DOHH2 (cell line): ENCODE results near the gene LRRC10B.

ENCODE experiments used
- H3F3A ChIP-seq: fragments of 200-600 bp; sonication (generic), shearing (Covaris generic); 2 replicates; pipeline ENCODE4 v1.6.0; 2016; ENCODE audit warnings: antibody characterized with exemption, mild to moderate bottlenecking; ENCODE audit not compliant: control insufficient read depth, insufficient read depth
- H3K27ac ChIP-seq: fragments of 200-600 bp; sonication (generic); 2 replicates; pipeline ENCODE4 v1.5.1; 2014; ENCODE audit warnings: low read depth, mild to moderate bottlenecking, low read length, moderate library complexity
- H3K27me3 ChIP-seq: fragments of 200-600 bp; sonication (generic); 2 replicates; pipeline ENCODE4 v1.6.1; 2014; ENCODE audit warnings: mild to moderate bottlenecking, low read length, mixed read lengths; ENCODE audit not compliant: control insufficient read depth
- H3K36me3 ChIP-seq: fragments of 200-600 bp; sonication (generic); 2 replicates; pipeline ENCODE4 v1.6.1; 2014; ENCODE audit warnings: mild to moderate bottlenecking, low read length, moderate library complexity, mixed read lengths; ENCODE audit not compliant: control insufficient read depth
- H3K4me1 ChIP-seq: fragments of 200-600 bp; sonication (generic); 2 replicates; pipeline ENCODE4 v1.6.1; 2014; ENCODE audit warnings: mild to moderate bottlenecking, low read length, mixed read lengths; ENCODE audit not compliant: control insufficient read depth
- H3K4me2 ChIP-seq: fragments of 200-600 bp; sonication (generic); 2 replicates; pipeline ENCODE4 v1.6.0; 2014; ENCODE audit warnings: mild to moderate bottlenecking, low read length, moderate library complexity
- H3K4me3 ChIP-seq: fragments of 200-600 bp; sonication (generic); 2 replicates; pipeline ENCODE4 v1.5.1; 2014; ENCODE audit warnings: mild to moderate bottlenecking, low read length, mixed read lengths
- H3K79me2 ChIP-seq: fragments of 200-600 bp; sonication (generic); 2 replicates; pipeline ENCODE4 v1.6.1; 2014; ENCODE audit warnings: mild to moderate bottlenecking, low read length, mixed read lengths; ENCODE audit not compliant: control insufficient read depth
- H3K9me2 ChIP-seq: fragments of 200-600 bp; sonication (generic); replicated peaks from 2 replicates; pipeline ENCODE4 v1.6.1; 2014; ENCODE audit warnings: mild to moderate bottlenecking, low read length, mixed read lengths; ENCODE audit not compliant: control insufficient read depth
- H3K9me3 ChIP-seq: fragments of 200-600 bp; sonication (generic); 2 replicates; pipeline ENCODE4 v1.6.1; 2014; ENCODE audit warnings: antibody characterized with exemption, low read length, mixed read lengths; ENCODE audit not compliant: control insufficient read depth, insufficient read depth
- H4K20me1 ChIP-seq: fragments of 200-600 bp; sonication (generic); 2 replicates; pipeline ENCODE4 v1.6.0; 2014; ENCODE audit warnings: low read depth, mild to moderate bottlenecking, antibody characterized with exemption, low read length, moderate library complexity; ENCODE audit not compliant: control insufficient read depth, insufficient read depth
- CTCF ChIP-seq: fragments of 200-600 bp; sonication (generic); IDR thresholded peaks from one replicate; pipeline ENCODE4 v1.5.1; 2014; ENCODE audit warnings: antibody characterized with exemption, mild to moderate bottlenecking, low read depth, low read length; ENCODE audit not compliant: poor library complexity, severe bottlenecking
- EZH2phosphoT487 ChIP-seq: fragments of 200-600 bp; sonication (generic); IDR thresholded peaks from 2 replicates; pipeline ENCODE4 v1.6.1; 2017; ENCODE audit warnings: borderline replicate concordance, mild to moderate bottlenecking, antibody characterized with exemption, low read length, moderate library complexity, mixed read lengths

The LRRC10B gene

GRCh38 chr11:61486011-61486620 is 22.4 kb upstream of the LRRC10B start:
- Histone ChIP-seq H3K4me2 (no peak overlapping the region), H3K9me2 (no peaks in the 10 kb centered on the region), H3K4me3 (no peak overlapping the region), H3K79me2 (no peaks in the 10 kb centered on the region), H3K27ac (no peak overlapping the region), H3K9me3 (no peaks in the 10 kb centered on the region), H3K27me3 (no peaks in the 10 kb centered on the region), H4K20me1 (no peaks in the 10 kb centered on the region), H3K4me1 (no peaks in the 10 kb centered on the region), H3K36me3 (no peaks in the 10 kb centered on the region), H3F3A (no peaks in the 10 kb centered on the region)
- TF ChIP-seq EZH2phosphoT487 (no peak), CTCF (no peak)

- Histone ChIP-seq H3K36me3 (no peaks in the 10 kb centered on the region), H4K20me1 (no peaks in the 10 kb centered on the region), H3F3A (no peaks in the 10 kb centered on the region), H3K4me3 (no peak overlapping the region), H3K4me2 (no peak overlapping the region), H3K9me3 (no peaks in the 10 kb centered on the region), H3K27me3 (no peaks in the 10 kb centered on the region), H3K4me1 (no peaks in the 10 kb centered on the region), H3K27ac (no peak overlapping the region), H3K79me2 (no peaks in the 10 kb centered on the region), H3K9me2 (no peaks in the 10 kb centered on the region)
- TF ChIP-seq EZH2phosphoT487 = no peak
- TF ChIP-seq CTCF = no peak
Measured at GRCh38 chr11:61486779-61487178, 21.8 kb upstream of the LRRC10B start.

- Histone ChIP-seq H3K9me2 (no peaks in the 10 kb centered on the region), H3K4me3 (no peak overlapping the region), H3F3A (no peaks in the 10 kb centered on the region), H3K36me3 (no peaks in the 10 kb centered on the region), H3K79me2 (no peaks in the 10 kb centered on the region), H3K9me3 (no peaks in the 10 kb centered on the region), H3K4me1 (no peaks in the 10 kb centered on the region), H3K4me2 (no peak overlapping the region), H4K20me1 (no peaks in the 10 kb centered on the region), H3K27ac (no peak overlapping the region), H3K27me3 (no peaks in the 10 kb centered on the region)
- TF ChIP-seq CTCF (no peak), EZH2phosphoT487 (no peak)
Measured at GRCh38 chr11:61487342-61488025, 21.1 kb upstream of the LRRC10B start.
